Measurements from ENCODE around the gene L3MBTL3.

Gene L3MBTL3

GRCh38 chr6:130041594-130041993 lies 23.2 kb downstream of the L3MBTL3 start:
- TF ChIP-seq ZFX (IDR thresholded peaks at IDR 0.05) = no peak
- no peak for TF ChIP-seq CTCF (conservative IDR thresholded peaks at IDR 0.05)
- H3K27ac ChIP-seq = no peak overlapping the region

GRCh38 chr6:130043344-130043743 lies 25.0 kb downstream of the L3MBTL3 start:
- no peak for TF ChIP-seq ZFX (IDR thresholded peaks at IDR 0.05)
- TF ChIP-seq CTCF (conservative IDR thresholded peaks at IDR 0.05) = no peak
- no peak overlapping the region for H3K27ac ChIP-seq

- H3K27ac ChIP-seq = no peak overlapping the region
- TF ChIP-seq CTCF (conservative IDR thresholded peaks at IDR 0.05) = no peak
- no peak for TF ChIP-seq ZFX (IDR thresholded peaks at IDR 0.05)
These were observed 27.2 kb downstream of the L3MBTL3 start for GRCh38 chr6:130045622-130046021.

- TF ChIP-seq ZFX (IDR thresholded peaks at IDR 0.05) (no peak), CTCF (conservative IDR thresholded peaks at IDR 0.05) (no peak)
- no peak overlapping the region for H3K27ac ChIP-seq
These were observed 28.3 kb downstream of the L3MBTL3 start for GRCh38 chr6:130046671-130047070.

- no peak overlapping the region for H3K27ac ChIP-seq
- TF ChIP-seq ZFX (IDR thresholded peaks at IDR 0.05) = no peak
- TF ChIP-seq CTCF (conservative IDR thresholded peaks at IDR 0.05) = peak; percentile 29
These were observed 29.0 kb downstream of the L3MBTL3 start for GRCh38 chr6:130047088-130047995.

GRCh38 chr6:130050230-130050629 lies 31.8 kb downstream of the L3MBTL3 start:
- no peak overlapping the region for H3K27ac ChIP-seq
- no peak for TF ChIP-seq ZFX (IDR thresholded peaks at IDR 0.05)
- TF ChIP-seq CTCF (conservative IDR thresholded peaks at IDR 0.05) = no peak

- no peak for TF ChIP-seq ZFX (IDR thresholded peaks at IDR 0.05)
- no peak for TF ChIP-seq CTCF (conservative IDR thresholded peaks at IDR 0.05)
- no peak overlapping the region for H3K27ac ChIP-seq
These were observed 36.3 kb downstream of the L3MBTL3 start for GRCh38 chr6:130054725-130055124.
